Ovary (tissue), 9 donors: Measurements from ENCODE around the gene PRPS1L1. TPM values are rescaled to one million over a fixed set of nuclear protein-coding genes. Genes with fewer than 3 reads are reported as not detected.

Source experiments
- DNase-seq, 5 donors: peaks; one replicate each; pipeline ENCODE4 v3.0.0-alpha.2; 2019 to 2020
- H3K27ac ChIP-seq, 2 donors: fragments of 200-600 bp; one replicate each; pipeline versions ENCODE4 v1.5.1 to v1.8.0; 2019 to 2022
- H3K27me3 ChIP-seq: fragments of 200-600 bp; one replicate; pipeline ENCODE4 v1.8.0; 2022
- H3K36me3 ChIP-seq: fragments of 200-600 bp; sonication (generic); one replicate; pipeline ENCODE4 v1.5.1; 2019
- H3K4me1 ChIP-seq: one replicate; pipeline ENCODE4 v1.8.1; 2013; ENCODE audit warnings: mild to moderate bottlenecking, moderate library complexity; ENCODE audit not compliant: insufficient read depth
- H3K4me3 ChIP-seq: fragments of 200-600 bp; sonication (generic); one replicate; pipeline ENCODE4 v1.5.1; 2017
- H3K9me3 ChIP-seq, 2 donors: fragments of 200-600 bp in 1 of 2; sonication (generic) in 1 of 2; one replicate each; pipeline versions ENCODE4 v1.5.1 to v1.8.1; 2013 to 2019; ENCODE audit warnings: mild to moderate bottlenecking in 1 of 2, moderate library complexity in 1 of 2
- EP300 ChIP-seq: sonication (generic); formaldehyde crosslinking; IDR thresholded peaks from one replicate; pipeline ENCODE4 v1.6.1; 2017; ENCODE audit warnings: antibody characterized with exemption
- POLR2A ChIP-seq: fragments of 450-650 bp; IDR thresholded peaks from one replicate; pipeline ENCODE4 v1.6.1; 2017; ENCODE audit warnings: antibody characterized with exemption, mild to moderate bottlenecking, moderate library complexity
- WGBS, 3 donors: extraction: QIAGEN DNeasy Blood & Tissue Kit in 1 of 3; methylation state at CpG; one replicate each; pipeline versions ENCODE4 v1.1.5 to v1.1.7; 2013 to 2017; 5-methylcytosine and 5-hydroxymethylcytosine counted together
- intact Hi-C, 4 donors: fragments of 100-400 bp; cut with DNase I; formaldehyde crosslinking; loops; one replicate each; pipeline versions ENCODE4 v1.11.0 to v1.15.1; 2022 to 2023
- polyA plus RNA-seq, 2 donors: library from polyadenylated mRNA; stranded (reverse); fragments of 200-250 nt in 1 of 2; fragments of 350-450 nt in 1 of 2; fragmentation: Illumina TruSeq in 1 of 2; extraction: RNeasy Lipid Tissue Mini Kit (QIAGEN cat#74804) in 1 of 2; gene quantifications; one replicate each; pipeline ENCODE4 v1.2.3, GENCODE V29; 2013 to 2014
- total RNA-seq, 7 donors: library from RNA; depleted of rRNA in 2 of 7; stranded (reverse); fragments of >200 nt in 2 of 7; fragmentation: NEBNext Ultra II Directional in 3 of 7; extraction: Animal tissue kit (Norgen Biotek cat#: 25700) in 3 of 7; gene quantifications; one replicate each; pipeline versions ENCODE4 v1.1.0 to v1.2.4, GENCODE V29; 2016 to 2023
- TF ChIP-seq, protein P1 (sequence below), 3 donors: fragments of 450-650 bp in 2 of 3; fragments of 200-600 bp in 1 of 3; IDR thresholded peaks; one replicate each; pipeline versions ENCODE4 v1.5.1 to v1.8.0; 2016 to 2022; ENCODE audit warnings: antibody characterized with exemption in 3 of 3, mild to moderate bottlenecking in 1 of 3
- donor health status: DM: no; HTN: no; CAD: no; lungs with moderate emphysema.
- donor health status: DM: no; HTN: no; CAD: no.
- donor health status: Bipolar disorder and iron deficiency.
- donor health status: DM: yes; HTN: yes; CAD: no.
- donor health status: DM: no; HTN: no; CAD: no.
- donor health status: DM: yes; HTN: yes; CAD: no.

The PRPS1L1 gene
- total and polyA plus RNA-seq, 9 donors: not detected

DNA sequence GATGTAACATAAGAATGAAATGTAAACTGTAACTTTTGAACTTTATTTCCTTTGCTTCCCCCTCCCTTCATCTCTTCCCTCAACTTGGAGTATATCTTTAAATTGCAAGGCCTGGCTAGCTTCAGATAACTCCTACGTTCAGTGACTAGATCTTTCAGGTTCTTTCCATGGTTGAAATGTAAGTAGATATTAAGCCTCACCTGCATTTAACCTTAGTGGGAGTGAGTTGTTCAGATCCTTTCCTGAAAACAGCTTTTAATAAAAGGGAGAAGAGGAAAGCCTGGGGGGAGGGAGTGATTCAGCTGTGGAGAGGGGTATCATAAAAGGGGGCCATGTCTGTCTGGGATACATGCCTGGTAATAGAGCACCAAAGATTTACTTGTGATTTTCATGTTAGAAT is 19.0 kb upstream of the PRPS1L1 start:
- TF ChIP-seq, protein P1, sequence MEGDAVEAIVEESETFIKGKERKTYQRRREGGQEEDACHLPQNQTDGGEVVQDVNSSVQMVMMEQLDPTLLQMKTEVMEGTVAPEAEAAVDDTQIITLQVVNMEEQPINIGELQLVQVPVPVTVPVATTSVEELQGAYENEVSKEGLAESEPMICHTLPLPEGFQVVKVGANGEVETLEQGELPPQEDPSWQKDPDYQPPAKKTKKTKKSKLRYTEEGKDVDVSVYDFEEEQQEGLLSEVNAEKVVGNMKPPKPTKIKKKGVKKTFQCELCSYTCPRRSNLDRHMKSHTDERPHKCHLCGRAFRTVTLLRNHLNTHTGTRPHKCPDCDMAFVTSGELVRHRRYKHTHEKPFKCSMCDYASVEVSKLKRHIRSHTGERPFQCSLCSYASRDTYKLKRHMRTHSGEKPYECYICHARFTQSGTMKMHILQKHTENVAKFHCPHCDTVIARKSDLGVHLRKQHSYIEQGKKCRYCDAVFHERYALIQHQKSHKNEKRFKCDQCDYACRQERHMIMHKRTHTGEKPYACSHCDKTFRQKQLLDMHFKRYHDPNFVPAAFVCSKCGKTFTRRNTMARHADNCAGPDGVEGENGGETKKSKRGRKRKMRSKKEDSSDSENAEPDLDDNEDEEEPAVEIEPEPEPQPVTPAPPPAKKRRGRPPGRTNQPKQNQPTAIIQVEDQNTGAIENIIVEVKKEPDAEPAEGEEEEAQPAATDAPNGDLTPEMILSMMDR (IDR thresholded peaks at IDR 0.05): no peak
- no peak for TF ChIP-seq POLR2A
- TF ChIP-seq EP300: no peak
- Histone ChIP-seq H3K4me3 (no peak overlapping the region), H3K27me3 (no peaks in the 10 kb centered on the region), H3K27ac (no peak overlapping the region), H3K4me1 (no peaks in the 10 kb centered on the region), H3K36me3 (no peaks in the 10 kb centered on the region), H3K9me3 (no peaks in the 10 kb centered on the region)
- no peak for DNase-seq
- intact Hi-C loops: no loop called here
- WGBS, 3 donors: 21 to 26% (median 22%) methylated on average over 1 of the region's 1 CpG

DNA sequence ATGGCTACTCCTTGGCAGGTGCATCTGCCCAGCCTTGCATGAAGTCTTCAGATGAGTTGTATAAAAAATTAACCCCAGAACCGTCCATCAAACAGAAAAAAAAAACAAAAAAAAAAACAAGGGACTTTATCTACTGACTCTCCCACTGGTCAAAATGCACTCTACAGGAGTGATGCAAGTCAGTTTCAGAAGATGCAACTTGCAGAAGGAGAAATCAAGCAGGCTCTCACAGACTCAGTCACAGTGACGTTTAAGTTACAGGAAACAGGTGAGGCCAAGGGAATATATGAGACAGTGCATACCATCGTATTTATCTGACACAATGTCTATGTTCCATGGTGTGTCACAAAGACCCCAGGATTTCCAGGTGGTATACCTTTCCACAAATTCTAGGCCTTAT is 17.5 kb upstream of the PRPS1L1 start:
- H3K4me1 ChIP-seq: no peaks in the 10 kb centered on the region
- DNase-seq: no peak
- intact Hi-C loops: no loop called here
- H3K4me3 ChIP-seq: no peak overlapping the region
- H3K27me3 ChIP-seq: no peaks in the 10 kb centered on the region
- no peak overlapping the region for H3K27ac ChIP-seq
- WGBS, 3 donors: 68 to 77% (median 68%) methylated on average over 3 of the region's 3 CpGs
- TF ChIP-seq POLR2A (no peak), EP300 (no peak)
- TF ChIP-seq, protein P1 (IDR thresholded peaks at IDR 0.05): no peak
- no peaks in the 10 kb centered on the region for H3K36me3 ChIP-seq
- H3K9me3 ChIP-seq: no peaks in the 10 kb centered on the region

DNA sequence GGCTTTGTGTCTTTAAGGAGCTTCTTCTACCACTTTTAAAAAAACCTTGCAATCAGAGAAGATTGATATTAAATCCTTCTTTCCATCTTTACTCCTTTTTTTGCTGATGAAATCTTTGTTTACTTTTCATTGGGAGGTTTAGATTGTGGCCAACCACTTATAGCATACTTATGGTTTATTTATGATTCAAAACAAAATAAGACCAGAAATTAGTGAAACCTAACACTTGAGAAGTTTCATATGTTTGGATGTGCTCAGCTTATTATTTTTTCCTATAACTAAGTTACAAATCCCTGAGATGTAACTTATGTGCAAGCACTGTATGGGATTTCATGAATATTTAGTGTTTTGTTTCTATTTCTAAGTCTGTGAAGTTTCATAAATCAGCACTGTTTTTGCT is 13.5 kb upstream of the PRPS1L1 start:
- intact Hi-C loops: no loop called here
- Histone ChIP-seq H3K27me3 (no peaks in the 10 kb centered on the region), H3K9me3 (no peaks in the 10 kb centered on the region), H3K27ac (no peak overlapping the region), H3K4me1 (no peaks in the 10 kb centered on the region), H3K4me3 (no peak overlapping the region), H3K36me3 (no peaks in the 10 kb centered on the region)
- TF ChIP-seq EP300 (no peak), POLR2A (no peak)
- TF ChIP-seq, protein P1 (IDR thresholded peaks at IDR 0.05): no peak
- no peak for DNase-seq

DNA sequence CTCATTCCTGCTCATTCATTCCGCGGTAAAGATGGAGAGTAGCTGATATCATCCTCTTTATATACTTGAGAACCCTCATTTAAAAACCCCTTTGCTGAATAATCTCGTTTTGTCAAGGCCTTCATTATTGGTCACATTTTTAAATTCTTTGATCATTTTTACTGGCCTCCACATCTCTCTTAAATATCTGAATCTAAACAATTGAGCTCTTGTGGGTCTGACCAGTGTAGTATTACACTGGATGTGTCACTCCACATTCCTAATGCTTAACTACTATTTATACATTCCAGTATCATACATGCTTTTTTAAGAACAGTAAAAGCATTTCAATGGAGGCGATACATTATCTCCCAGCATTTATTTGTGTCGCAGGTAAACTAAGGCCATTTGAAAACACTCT is 12.6 kb upstream of the PRPS1L1 start:
- H3K27ac ChIP-seq: no peak overlapping the region
- H3K4me1 ChIP-seq: no peaks in the 10 kb centered on the region
- no peak for TF ChIP-seq POLR2A
- TF ChIP-seq EP300: no peak
- no peak for DNase-seq
- H3K36me3 ChIP-seq: no peaks in the 10 kb centered on the region
- 72 to 82% (median 77%) methylated on average over 5 of the region's 5 CpGs for WGBS, 3 donors
- no peaks in the 10 kb centered on the region for H3K9me3 ChIP-seq
- no peak overlapping the region for H3K4me3 ChIP-seq
- H3K27me3 ChIP-seq: no peaks in the 10 kb centered on the region
- intact Hi-C loops: no loop called here

DNA sequence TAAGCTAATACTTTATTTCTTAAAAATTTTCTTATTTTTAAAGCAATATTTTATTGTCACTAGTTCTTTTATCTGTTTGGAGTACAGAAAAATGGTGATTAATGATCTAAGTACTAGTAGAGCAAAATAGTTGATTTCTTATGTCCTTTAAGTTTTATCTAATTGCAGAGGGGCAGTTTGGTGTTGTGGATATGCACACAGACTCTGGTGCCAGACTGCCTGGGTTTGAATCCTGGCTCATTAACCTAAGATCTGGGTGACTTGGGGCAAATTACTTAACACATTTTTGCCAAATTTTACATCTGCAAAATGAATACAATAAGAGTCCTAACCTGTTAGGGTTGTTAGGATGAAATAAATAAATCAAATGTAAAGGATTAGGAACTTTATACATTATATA is 10.7 kb upstream of the PRPS1L1 start:
- Histone ChIP-seq H3K4me3 (no peak overlapping the region), H3K27me3 (no peaks in the 10 kb centered on the region), H3K36me3 (no peaks in the 10 kb centered on the region), H3K4me1 (no peaks in the 10 kb centered on the region), H3K9me3 (no peaks in the 10 kb centered on the region), H3K27ac (no peak overlapping the region)
- intact Hi-C loops: no loop called here
- TF ChIP-seq, protein P1 (IDR thresholded peaks at IDR 0.05): no peak
- TF ChIP-seq EP300 (no peak), POLR2A (no peak)
- DNase-seq: no peak
